ENCODE measurements around the gene PIRT. TPM values are rescaled to one million over a fixed set of nuclear protein-coding genes. Genes with fewer than 3 reads are reported as not detected.

Gene PIRT
- total RNA-seq, 1 donor from 2014 or later = not detected

DNA sequence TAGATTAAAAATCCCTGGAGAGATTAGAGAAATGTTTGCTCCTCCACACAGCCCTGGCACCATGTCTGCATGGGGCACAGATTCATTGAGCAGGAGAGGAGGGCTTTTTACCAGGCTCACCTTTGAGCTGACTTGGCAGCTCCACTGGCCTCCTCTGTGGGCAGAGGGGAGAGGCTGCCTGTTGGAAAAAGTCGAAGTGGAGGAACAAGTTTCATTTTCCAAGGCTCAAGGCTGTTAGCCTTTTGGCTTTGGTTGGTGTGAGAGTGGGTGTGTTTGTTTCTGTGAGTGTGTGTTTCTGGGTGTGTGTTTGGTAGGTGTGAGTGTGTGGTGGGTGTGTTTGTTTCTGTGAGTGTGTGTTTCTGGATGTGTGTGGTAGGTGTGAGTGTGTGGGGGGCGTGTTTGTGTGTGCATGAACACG is 39.5 kb downstream of the PIRT start:
- no peak for DNase-seq (ENCODE audit: low spot score)
- no peak overlapping the region for H3K27ac Mint-ChIP-seq (ENCODE audit: unreplicated experiment)
- no peaks in the 10 kb centered on the region for H3K36me3 Mint-ChIP-seq (ENCODE audit: low read depth, unreplicated experiment)
- H3K4me1 Mint-ChIP-seq (ENCODE audit: unreplicated experiment) = no peaks in the 10 kb centered on the region
- H3K9me3 Mint-ChIP-seq (ENCODE audit: unreplicated experiment) = no peaks in the 10 kb centered on the region
- no peaks in the 10 kb centered on the region for H3K27me3 Mint-ChIP-seq (ENCODE audit: unreplicated experiment)
- no peak overlapping the region for H3K4me3 Mint-ChIP-seq (ENCODE audit: unreplicated experiment)
- no peak for TF ChIP-seq CTCF (IDR thresholded peaks at IDR 0.05; ENCODE audit: unreplicated experiment)

GRCh38 chr17:10797476-10798328 is 40.2 kb downstream of the PIRT start:
- Mint-ChIP-seq H3K27me3 (ENCODE audit: unreplicated experiment) (no peaks in the 10 kb centered on the region), H3K27ac (ENCODE audit: unreplicated experiment) (no peak overlapping the region), H3K9me3 (ENCODE audit: unreplicated experiment) (no peaks in the 10 kb centered on the region), H3K4me1 (ENCODE audit: unreplicated experiment) (no peaks in the 10 kb centered on the region), H3K4me3 (ENCODE audit: unreplicated experiment) (no peak overlapping the region), H3K36me3 (ENCODE audit: low read depth, unreplicated experiment) (no peaks in the 10 kb centered on the region)
- no peak for DNase-seq (ENCODE audit: low spot score)
- no peak for TF ChIP-seq CTCF (IDR thresholded peaks at IDR 0.05; ENCODE audit: unreplicated experiment)

DNA sequence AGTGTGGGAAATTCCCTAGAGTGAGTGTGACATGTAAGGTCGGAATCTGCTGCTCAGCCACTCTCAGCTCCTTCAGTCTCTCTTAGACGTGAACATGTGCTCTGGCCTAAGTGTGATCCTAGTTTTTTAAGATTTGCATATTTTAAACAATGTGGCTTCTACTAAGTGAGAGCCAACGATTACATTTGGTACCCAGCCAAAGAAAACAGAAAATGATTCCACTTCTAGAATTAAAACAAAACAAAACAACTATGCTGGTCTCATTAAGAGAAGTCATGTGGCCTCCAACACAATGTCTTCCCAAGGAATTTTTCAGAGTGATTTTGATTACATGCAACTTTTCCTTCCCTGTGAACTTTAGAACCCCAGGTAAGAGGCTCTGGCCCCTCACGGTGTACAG is 44.1 kb downstream of the PIRT start:
- no peaks in the 10 kb centered on the region for H3K4me1 Mint-ChIP-seq (ENCODE audit: unreplicated experiment)
- no peak overlapping the region for H3K4me3 Mint-ChIP-seq (ENCODE audit: unreplicated experiment)
- no peaks in the 10 kb centered on the region for H3K9me3 Mint-ChIP-seq (ENCODE audit: unreplicated experiment)
- TF ChIP-seq CTCF (IDR thresholded peaks at IDR 0.05; ENCODE audit: unreplicated experiment) = no peak
- H3K27ac Mint-ChIP-seq (ENCODE audit: unreplicated experiment) = no peak overlapping the region
- H3K36me3 Mint-ChIP-seq (ENCODE audit: low read depth, unreplicated experiment) = no peaks in the 10 kb centered on the region
- no peaks in the 10 kb centered on the region for H3K27me3 Mint-ChIP-seq (ENCODE audit: unreplicated experiment)
- no peak for DNase-seq (ENCODE audit: low spot score)

DNA sequence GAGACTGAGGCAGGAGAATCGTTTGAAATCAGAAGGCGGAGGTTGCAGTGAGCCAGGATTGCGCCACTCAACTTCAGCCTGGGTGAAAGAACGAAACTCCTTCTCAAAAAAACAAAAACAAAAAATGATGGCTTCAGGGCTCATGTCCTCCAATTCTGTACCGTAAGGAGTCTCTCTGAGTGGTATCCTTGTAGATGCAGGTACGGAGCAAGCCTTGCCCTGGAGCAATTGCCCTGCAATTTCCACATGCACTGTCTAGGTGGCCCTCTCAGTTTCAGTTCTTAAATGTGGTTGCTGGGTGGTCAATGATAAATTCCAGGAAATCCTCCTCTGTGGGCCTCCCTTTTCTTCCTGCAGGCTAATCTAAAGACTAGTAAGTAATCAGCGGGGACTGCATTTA is 44.6 kb downstream of the PIRT start:
- H3K4me1 Mint-ChIP-seq (ENCODE audit: unreplicated experiment) = no peaks in the 10 kb centered on the region
- H3K4me3 Mint-ChIP-seq (ENCODE audit: unreplicated experiment) = no peak overlapping the region
- H3K27me3 Mint-ChIP-seq (ENCODE audit: unreplicated experiment) = no peaks in the 10 kb centered on the region
- H3K27ac Mint-ChIP-seq (ENCODE audit: unreplicated experiment) = no peak overlapping the region
- H3K36me3 Mint-ChIP-seq (ENCODE audit: low read depth, unreplicated experiment) = no peaks in the 10 kb centered on the region
- no peaks in the 10 kb centered on the region for H3K9me3 Mint-ChIP-seq (ENCODE audit: unreplicated experiment)
- no peak for DNase-seq (ENCODE audit: low spot score)
- TF ChIP-seq CTCF (IDR thresholded peaks at IDR 0.05; ENCODE audit: unreplicated experiment) = no peak

- no peak for DNase-seq (ENCODE audit: low spot score)
- no peak overlapping the region for H3K4me3 Mint-ChIP-seq (ENCODE audit: unreplicated experiment)
- no peaks in the 10 kb centered on the region for H3K36me3 Mint-ChIP-seq (ENCODE audit: low read depth, unreplicated experiment)
- TF ChIP-seq CTCF (IDR thresholded peaks at IDR 0.05; ENCODE audit: unreplicated experiment) = no peak
- H3K4me1 Mint-ChIP-seq (ENCODE audit: unreplicated experiment) = no peaks in the 10 kb centered on the region
- no peaks in the 10 kb centered on the region for H3K27me3 Mint-ChIP-seq (ENCODE audit: unreplicated experiment)
- H3K9me3 Mint-ChIP-seq (ENCODE audit: unreplicated experiment) = no peaks in the 10 kb centered on the region
- no peak overlapping the region for H3K27ac Mint-ChIP-seq (ENCODE audit: unreplicated experiment)
Measured at GRCh38 chr17:10792151-10792550, 45.7 kb downstream of the PIRT start.
